ENCODE measurements around the gene BLOC1S1. TPM values are rescaled to one million over a fixed set of nuclear protein-coding genes. Genes with fewer than 3 reads are reported as not detected.

The BLOC1S1 gene
- total RNA-seq, 6 experiments from 2014 or later = 81.8 to 175 (median 99.0) TPM

GRCh38 chr12:55682087-55682796, 33.6 kb upstream of the BLOC1S1 start:
- Histone ChIP-seq H3K4me1 (peaks cover 0 to 7% (median 0%) of the 10 kb centered on the region in 4 donors), H3K9me3 (no peaks in the 10 kb centered on the region), H3K4me3 (peak overlapping the region; percentile 71 to 78 (median 75)), H3K27me3 (no peaks in the 10 kb centered on the region), H3K36me3 (peaks cover 0 to 8% (median 0%) of the 10 kb centered on the region in 4 donors), H3K27ac (peak overlapping the region; percentile 13 to 76 (median 20))
- intact Hi-C loops (cut with DNase I) = loop anchor here in 1 of 2 donors (5.0 kb wide), 1 partner anchor 40 kb away; the partner anchor contains the start of gene RDH5
- ATAC-seq (peak in 3 of 4 donors; percentile 12 to 27 (median 14)), DNase-seq (peak in 1 of 3 donors; percentile 54)
- TF ChIP-seq CTCF (IDR thresholded peaks at IDR 0.05) (no peak), POLR2A (IDR thresholded peaks at IDR 0.05) (no peak)
- WGBS (ENCODE audit: insufficient coverage, low coverage, low lambda C conversion rate, missing lambda C conversion rate) = 25% methylated on average over 12 of the region's 13 CpGs

GRCh38 chr12:55683676-55684075, 32.2 kb upstream of the BLOC1S1 start:
- intact Hi-C loops (cut with DNase I) = loop anchor here in 1 of 2 donors (5.0 kb wide), 1 partner anchor 39 kb away; the partner anchor contains the start of gene RDH5
- ATAC-seq (no peak), DNase-seq (peak in 1 of 3 donors; percentile 11)
- TF ChIP-seq POLR2A (IDR thresholded peaks at IDR 0.05) (no peak), CTCF (IDR thresholded peaks at IDR 0.05) (no peak)
- Histone ChIP-seq H3K27me3 (no peaks in the 10 kb centered on the region), H3K36me3 (peaks cover 0 to 13% (median 0%) of the 10 kb centered on the region in 4 donors), H3K27ac (no peak overlapping the region), H3K4me1 (peaks cover 0 to 7% (median 0%) of the 10 kb centered on the region in 4 donors), H3K4me3 (peak overlapping the region in 1 of 3 donors; percentile 71), H3K9me3 (no peaks in the 10 kb centered on the region)
- 88% methylated on average over 2 of the region's 7 CpGs for WGBS (ENCODE audit: insufficient coverage, low coverage, low lambda C conversion rate, missing lambda C conversion rate)

GRCh38 chr12:55684761-55685370, 31.0 kb upstream of the BLOC1S1 start:
- Histone ChIP-seq H3K4me1 (peaks cover 0 to 14% (median 0%) of the 10 kb centered on the region in 4 donors), H3K36me3 (peaks cover 0 to 13% (median 0%) of the 10 kb centered on the region in 4 donors), H3K27ac (no peak overlapping the region), H3K27me3 (no peaks in the 10 kb centered on the region), H3K4me3 (no peak overlapping the region), H3K9me3 (no peaks in the 10 kb centered on the region)
- TF ChIP-seq CTCF (IDR thresholded peaks at IDR 0.05) = no peak
- no peak for TF ChIP-seq POLR2A (IDR thresholded peaks at IDR 0.05)
- intact Hi-C loops (cut with DNase I) = loop anchor here in 1 of 2 donors (5.0 kb wide), 1 partner anchor 37 kb away; the partner anchor contains the start of gene RDH5
- 80% methylated on average over 1 of the region's 20 CpGs for WGBS (ENCODE audit: insufficient coverage, low coverage, low lambda C conversion rate, missing lambda C conversion rate)
- ATAC-seq (no peak), DNase-seq (peak in 1 of 3 donors; percentile 44)

- no peak overlapping the region for H3K4me3 ChIP-seq
- H3K36me3 ChIP-seq = peaks cover 0 to 13% (median 0%) of the 10 kb centered on the region in 4 donors
- no peak for TF ChIP-seq POLR2A (IDR thresholded peaks at IDR 0.05)
- no peak for TF ChIP-seq CTCF (IDR thresholded peaks at IDR 0.05)
- H3K4me1 ChIP-seq = peaks cover 0 to 14% (median 0%) of the 10 kb centered on the region in 4 donors
- WGBS (ENCODE audit: insufficient coverage, low coverage, low lambda C conversion rate, missing lambda C conversion rate) = 90% methylated on average over 2 of the region's 5 CpGs
- no peaks in the 10 kb centered on the region for H3K9me3 ChIP-seq
- H3K27ac ChIP-seq = no peak overlapping the region
- no peaks in the 10 kb centered on the region for H3K27me3 ChIP-seq
- ATAC-seq = no peak
- DNase-seq = no peak
- intact Hi-C loops (cut with DNase I) = no loop called here
Observed at GRCh38 chr12:55685671-55686070, 30.2 kb upstream of the BLOC1S1 start.

Data from right lobe of liver (tissue), 6 donors.